Measurements from ENCODE around the gene BPIFA1.

The BPIFA1 gene

DNA sequence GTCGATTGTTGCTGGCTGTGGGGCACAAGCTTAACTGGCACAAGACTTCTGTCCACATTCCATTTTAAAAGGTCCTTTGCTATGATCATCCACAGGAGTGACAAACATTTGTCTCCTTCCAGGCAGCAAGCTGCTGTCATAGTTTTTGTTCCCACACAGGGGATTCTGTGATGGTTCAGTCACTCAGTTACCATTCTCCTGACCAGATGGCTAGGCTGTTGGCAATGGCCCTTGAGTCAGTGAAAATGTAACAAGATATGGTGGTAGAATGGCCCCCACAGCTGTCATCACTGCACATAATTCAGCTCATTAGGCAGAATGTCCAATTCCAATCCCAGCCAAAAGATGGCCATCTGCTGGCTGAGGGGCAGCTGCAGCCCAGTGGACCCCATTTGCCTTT is 13.7 kb downstream of the BPIFA1 start:
- no peak for DNase-seq (ENCODE audit: low read depth in 1 of 2, low spot score in 1 of 2)
- H3K27ac ChIP-seq (replicated peaks): no peak overlapping the region
- no peaks in the 10 kb centered on the region for H3K27me3 ChIP-seq (ENCODE audit: insufficient read depth, poor library complexity, severe bottlenecking)
- H3K4me3 ChIP-seq (replicated peaks; ENCODE audit: insufficient read depth, low read length): no peak overlapping the region
- TF ChIP-seq, protein P1, sequence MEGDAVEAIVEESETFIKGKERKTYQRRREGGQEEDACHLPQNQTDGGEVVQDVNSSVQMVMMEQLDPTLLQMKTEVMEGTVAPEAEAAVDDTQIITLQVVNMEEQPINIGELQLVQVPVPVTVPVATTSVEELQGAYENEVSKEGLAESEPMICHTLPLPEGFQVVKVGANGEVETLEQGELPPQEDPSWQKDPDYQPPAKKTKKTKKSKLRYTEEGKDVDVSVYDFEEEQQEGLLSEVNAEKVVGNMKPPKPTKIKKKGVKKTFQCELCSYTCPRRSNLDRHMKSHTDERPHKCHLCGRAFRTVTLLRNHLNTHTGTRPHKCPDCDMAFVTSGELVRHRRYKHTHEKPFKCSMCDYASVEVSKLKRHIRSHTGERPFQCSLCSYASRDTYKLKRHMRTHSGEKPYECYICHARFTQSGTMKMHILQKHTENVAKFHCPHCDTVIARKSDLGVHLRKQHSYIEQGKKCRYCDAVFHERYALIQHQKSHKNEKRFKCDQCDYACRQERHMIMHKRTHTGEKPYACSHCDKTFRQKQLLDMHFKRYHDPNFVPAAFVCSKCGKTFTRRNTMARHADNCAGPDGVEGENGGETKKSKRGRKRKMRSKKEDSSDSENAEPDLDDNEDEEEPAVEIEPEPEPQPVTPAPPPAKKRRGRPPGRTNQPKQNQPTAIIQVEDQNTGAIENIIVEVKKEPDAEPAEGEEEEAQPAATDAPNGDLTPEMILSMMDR (IDR thresholded peaks at IDR 0.05; ENCODE audit: insufficient read depth, low read length): no peak
- TF ChIP-seq SPI1 (IDR thresholded peaks at IDR 0.05; ENCODE audit: borderline replicate concordance, low read depth) (no peak), POLR2AphosphoS5 (IDR thresholded peaks at IDR 0.05; ENCODE audit: low read depth) (no peak), GABPA (IDR thresholded peaks at IDR 0.05; ENCODE audit: low read depth) (no peak)
- TF ChIP-seq, protein P2, sequence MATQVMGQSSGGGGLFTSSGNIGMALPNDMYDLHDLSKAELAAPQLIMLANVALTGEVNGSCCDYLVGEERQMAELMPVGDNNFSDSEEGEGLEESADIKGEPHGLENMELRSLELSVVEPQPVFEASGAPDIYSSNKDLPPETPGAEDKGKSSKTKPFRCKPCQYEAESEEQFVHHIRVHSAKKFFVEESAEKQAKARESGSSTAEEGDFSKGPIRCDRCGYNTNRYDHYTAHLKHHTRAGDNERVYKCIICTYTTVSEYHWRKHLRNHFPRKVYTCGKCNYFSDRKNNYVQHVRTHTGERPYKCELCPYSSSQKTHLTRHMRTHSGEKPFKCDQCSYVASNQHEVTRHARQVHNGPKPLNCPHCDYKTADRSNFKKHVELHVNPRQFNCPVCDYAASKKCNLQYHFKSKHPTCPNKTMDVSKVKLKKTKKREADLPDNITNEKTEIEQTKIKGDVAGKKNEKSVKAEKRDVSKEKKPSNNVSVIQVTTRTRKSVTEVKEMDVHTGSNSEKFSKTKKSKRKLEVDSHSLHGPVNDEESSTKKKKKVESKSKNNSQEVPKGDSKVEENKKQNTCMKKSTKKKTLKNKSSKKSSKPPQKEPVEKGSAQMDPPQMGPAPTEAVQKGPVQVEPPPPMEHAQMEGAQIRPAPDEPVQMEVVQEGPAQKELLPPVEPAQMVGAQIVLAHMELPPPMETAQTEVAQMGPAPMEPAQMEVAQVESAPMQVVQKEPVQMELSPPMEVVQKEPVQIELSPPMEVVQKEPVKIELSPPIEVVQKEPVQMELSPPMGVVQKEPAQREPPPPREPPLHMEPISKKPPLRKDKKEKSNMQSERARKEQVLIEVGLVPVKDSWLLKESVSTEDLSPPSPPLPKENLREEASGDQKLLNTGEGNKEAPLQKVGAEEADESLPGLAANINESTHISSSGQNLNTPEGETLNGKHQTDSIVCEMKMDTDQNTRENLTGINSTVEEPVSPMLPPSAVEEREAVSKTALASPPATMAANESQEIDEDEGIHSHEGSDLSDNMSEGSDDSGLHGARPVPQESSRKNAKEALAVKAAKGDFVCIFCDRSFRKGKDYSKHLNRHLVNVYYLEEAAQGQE (IDR thresholded peaks at IDR 0.05; ENCODE audit: insufficient replicate concordance, low read depth): no peak

DNA sequence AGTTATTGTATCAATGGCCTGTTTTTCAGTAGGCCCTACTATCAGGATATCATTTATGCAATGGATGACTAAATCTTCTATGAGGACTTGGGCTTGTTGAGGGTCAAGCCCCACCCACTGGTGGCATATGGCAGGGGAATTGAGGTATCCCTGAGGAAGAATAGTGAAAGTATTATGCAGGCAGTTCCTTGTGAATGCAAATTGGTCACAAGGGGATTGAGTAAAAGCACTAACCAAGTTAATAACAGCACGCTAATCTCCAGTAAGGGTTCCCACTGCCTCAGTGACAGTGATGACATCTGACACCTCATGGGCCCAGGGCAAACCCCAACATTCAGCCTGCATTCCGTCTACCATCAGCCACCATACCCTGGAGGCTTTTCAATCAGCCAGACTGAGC is 14.9 kb downstream of the BPIFA1 start:
- TF ChIP-seq, protein P1 (IDR thresholded peaks at IDR 0.05; ENCODE audit: insufficient read depth, low read length): no peak
- TF ChIP-seq POLR2AphosphoS5 (IDR thresholded peaks at IDR 0.05; ENCODE audit: low read depth): no peak
- TF ChIP-seq, protein P2 (IDR thresholded peaks at IDR 0.05; ENCODE audit: insufficient replicate concordance, low read depth): no peak
- TF ChIP-seq GABPA (IDR thresholded peaks at IDR 0.05; ENCODE audit: low read depth): no peak
- no peak for TF ChIP-seq SPI1 (IDR thresholded peaks at IDR 0.05; ENCODE audit: borderline replicate concordance, low read depth)
- H3K4me3 ChIP-seq (replicated peaks; ENCODE audit: insufficient read depth, low read length): no peak overlapping the region
- H3K27ac ChIP-seq (replicated peaks): no peak overlapping the region
- no peak for DNase-seq (ENCODE audit: low read depth in 1 of 2, low spot score in 1 of 2)
- no peaks in the 10 kb centered on the region for H3K27me3 ChIP-seq (ENCODE audit: insufficient read depth, poor library complexity, severe bottlenecking)

DNA sequence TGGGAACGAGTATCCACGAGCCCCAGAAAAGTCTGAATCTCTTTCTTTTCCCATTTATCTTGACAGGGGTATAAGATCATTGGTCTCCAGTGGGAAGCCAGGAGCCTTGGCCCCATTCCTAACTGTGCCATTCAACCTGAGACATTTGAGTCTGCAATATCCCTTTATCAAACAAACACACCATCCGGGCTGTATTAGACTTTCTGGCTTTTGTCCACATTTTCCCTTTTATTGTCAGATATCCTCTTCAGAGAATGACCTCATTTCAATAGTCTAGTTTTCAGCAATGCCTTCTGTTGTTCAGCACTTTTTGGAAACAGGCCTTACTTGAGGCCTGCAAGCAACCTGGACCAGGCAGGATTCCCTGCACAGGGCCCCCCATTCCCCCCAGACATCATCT is 15.7 kb downstream of the BPIFA1 start:
- no peak for DNase-seq (ENCODE audit: low read depth in 1 of 2, low spot score in 1 of 2)
- no peaks in the 10 kb centered on the region for H3K27me3 ChIP-seq (ENCODE audit: insufficient read depth, poor library complexity, severe bottlenecking)
- TF ChIP-seq POLR2AphosphoS5 (IDR thresholded peaks at IDR 0.05; ENCODE audit: low read depth): no peak
- TF ChIP-seq, protein P1 (IDR thresholded peaks at IDR 0.05; ENCODE audit: insufficient read depth, low read length): no peak
- TF ChIP-seq, protein P2 (IDR thresholded peaks at IDR 0.05; ENCODE audit: insufficient replicate concordance, low read depth): no peak
- no peak for TF ChIP-seq GABPA (IDR thresholded peaks at IDR 0.05; ENCODE audit: low read depth)
- TF ChIP-seq SPI1 (IDR thresholded peaks at IDR 0.05; ENCODE audit: borderline replicate concordance, low read depth): no peak
- H3K4me3 ChIP-seq (replicated peaks; ENCODE audit: insufficient read depth, low read length): no peak overlapping the region
- no peak overlapping the region for H3K27ac ChIP-seq (replicated peaks)
